Smooth muscle cell of the pulmonary artery (primary cell): Measurements from ENCODE around the gene PARP1. TPM values are rescaled to one million over a fixed set of nuclear protein-coding genes. Genes with fewer than 3 reads are reported as not detected.

Source experiments
- total RNA-seq: library from RNA; depleted of rRNA; stranded (reverse); fragments of >200 nt; gene quantifications from 2 replicates; pipeline ENCODE4 v1.2.3, GENCODE V29; 2014

PARP1 gene
- 73.8 and 75.6 TPM in 2 replicates for total RNA-seq

GRCh38 chr1:226407497-226408284 lies at the start of gene PARP1:
Gene PARP1 (minus strand): TSS chr1:226408093. CDS start chr1:226407929, 164 bp downstream.

Other genes starting within 250 kb of the PARP1 start
- gene ACBD3, start 221.4 kb downstream of the PARP1 start, total RNA-seq, result 61.8 and 76.7 TPM in 2 replicates
- not detected in 2 replicates for gene MIXL1, start 184.4 kb downstream of the PARP1 start, total RNA-seq
- 1.9 and 2.6 TPM in 2 replicates for gene LIN9, start 98.9 kb downstream of the PARP1 start, total RNA-seq
- under 0.01 TPM in 2 replicates for gene STUM, start 140.7 kb upstream of the PARP1 start, total RNA-seq